PFSK-1 (cell line): Measurements from ENCODE around the gene FNIP2.
"Not testable (repeated sequence)": the region's sequence is repeated elsewhere in the genome, so short reads cannot be mapped to it uniquely, and the experiment has no call there.

ENCODE experiments used
- FOXP2 ChIP-seq: optimal IDR thresholded peaks from 2 replicates; pipeline ENCODE3; 2011; ENCODE audit warnings: borderline replicate concordance, control low read depth, inconsistent platforms; ENCODE audit not compliant: insufficient read depth; ENCODE audit errors: extremely low read length, extremely low read depth
- POLR2AphosphoS5 ChIP-seq: IDR thresholded peaks from 2 replicates; pipeline ENCODE4 v1.6.1; 2012; ENCODE audit warnings: low read depth, mild to moderate bottlenecking, control low read depth, low read length, moderate library complexity
- REST ChIP-seq, 2 experiments: IDR thresholded peaks; 2 replicates each; pipeline versions ENCODE4 v1.6.1 to v1.8.0; 2011 to 2012; ENCODE audit warnings: low read depth in 2 of 2, low read length in 2 of 2, control low read depth in 1 of 2, inconsistent platforms in 1 of 2, mild to moderate bottlenecking in 1 of 2, moderate library complexity in 1 of 2; ENCODE audit not compliant: insufficient read depth in 1 of 2
- SIN3A ChIP-seq: IDR thresholded peaks from 2 replicates; pipeline ENCODE4 v1.6.1; 2012; ENCODE audit warnings: mild to moderate bottlenecking, low read length, moderate library complexity, borderline replicate concordance; ENCODE audit not compliant: insufficient read depth
- TAF1 ChIP-seq: IDR thresholded peaks from 2 replicates; pipeline ENCODE4 v1.6.1; 2012; ENCODE audit warnings: low read length, control low read depth, borderline replicate concordance; ENCODE audit not compliant: insufficient read depth

- peak; percentile 21 for TF ChIP-seq FOXP2
- TF ChIP-seq POLR2AphosphoS5; TAF1; REST (IDR thresholded peaks at IDR 0.05; ENCODE audit: insufficient read depth in 1 of 2, low read depth in 2 of 2, low read length in 2 of 2); SIN3A: not testable (repeated sequence)
Measured at GRCh38 chr4:158902280-158903078, 133.7 kb downstream of the FNIP2 start.
